Anterior cingulate cortex (tissue), 58 donors: ENCODE results near the gene MAP4K5.
A peak's percentile ranks its signal among the peaks of the same experiment; 100 is the strongest.
"Not testable (repeated sequence)": the region's sequence is repeated elsewhere in the genome, so short reads cannot be mapped to it uniquely, and the experiment has no call there.

Experiments
- DNase-seq, 58 donors: peaks; one replicate each; lab custom pipeline; 2025; lab: John Stamatoyannopoulos, UW

MAP4K5 gene

DNA sequence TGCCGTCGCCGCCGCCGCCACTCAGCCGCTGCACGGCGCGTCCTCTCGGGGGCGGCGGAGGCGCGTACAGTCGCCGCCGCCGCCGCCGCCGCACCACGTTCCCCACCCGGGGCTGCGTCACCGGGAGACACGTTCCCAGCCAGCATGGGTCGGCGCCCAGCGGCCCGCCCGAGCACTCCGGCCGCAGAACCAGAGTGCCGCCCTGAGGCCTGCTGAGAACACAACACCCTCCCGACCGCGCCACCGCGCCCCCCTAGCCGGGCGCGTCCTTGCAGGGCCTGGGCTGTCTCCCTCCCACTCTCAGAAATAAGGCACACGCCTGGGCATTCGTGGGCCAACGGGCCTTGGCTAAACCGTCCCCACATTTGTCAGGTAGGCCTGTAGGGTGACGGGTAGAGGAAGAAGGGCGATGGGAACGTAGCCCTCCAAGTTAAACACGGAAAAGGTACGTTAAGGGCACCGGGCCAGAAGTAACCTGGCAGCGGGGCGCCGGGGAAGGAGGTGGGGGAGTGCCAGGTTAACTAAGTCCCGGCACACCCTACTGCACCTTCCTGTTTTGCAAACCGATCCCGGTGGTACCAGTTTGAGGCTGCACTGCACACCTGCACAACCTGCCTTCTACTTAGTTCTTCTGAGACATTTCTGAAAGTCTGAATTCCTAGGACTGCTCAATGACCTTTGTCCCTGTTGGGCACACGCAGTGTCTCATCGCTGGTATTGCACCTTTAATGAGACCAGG lies at the start of gene MAP4K5:
Gene MAP4K5 (minus strand): TSS at position 68 of the 739 bp plus-strand sequence. CDS start 520 bp downstream, outside the sequence.
- DNase-seq: peak; percentile 36 to 94 (median 86)

DNA sequence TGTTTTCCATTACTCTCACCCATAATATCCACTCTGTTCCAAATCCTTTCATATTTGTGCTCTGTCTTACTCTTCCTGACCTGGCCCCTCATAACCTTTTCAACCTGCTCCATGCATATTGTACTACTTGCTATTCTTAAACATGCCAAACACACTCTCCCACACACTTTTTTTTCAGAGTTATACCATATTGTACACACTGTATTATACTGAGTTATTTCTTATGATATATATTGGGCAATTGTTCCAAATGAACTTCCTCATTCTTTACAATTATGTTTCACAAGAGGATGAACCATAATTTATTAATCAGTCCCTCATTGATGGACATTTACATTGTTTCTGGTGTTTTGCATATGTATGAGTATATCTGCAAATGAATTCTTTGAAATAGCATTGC lies 46.1 kb upstream of the MAP4K5 start:
- DNase-seq: no peak

DNA sequence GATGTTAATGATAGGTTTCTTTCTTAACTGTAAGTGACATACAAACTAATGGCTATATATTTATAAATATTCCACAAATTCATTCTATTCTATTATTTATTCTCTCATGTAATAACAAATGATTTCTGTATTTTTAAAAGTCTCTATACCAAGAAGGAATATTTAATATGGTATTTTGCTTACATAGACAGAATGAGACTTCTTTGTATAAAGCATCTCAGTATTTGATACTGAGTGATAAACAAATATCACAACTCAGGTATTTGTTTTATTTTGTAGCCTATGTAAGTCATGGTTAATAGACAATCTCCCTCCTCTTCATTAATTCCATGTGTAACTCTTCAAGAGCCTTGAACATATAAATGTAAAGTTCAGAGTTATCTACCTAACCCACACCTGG lies 45.6 kb upstream of the MAP4K5 start:
- DNase-seq: no peak

DNA sequence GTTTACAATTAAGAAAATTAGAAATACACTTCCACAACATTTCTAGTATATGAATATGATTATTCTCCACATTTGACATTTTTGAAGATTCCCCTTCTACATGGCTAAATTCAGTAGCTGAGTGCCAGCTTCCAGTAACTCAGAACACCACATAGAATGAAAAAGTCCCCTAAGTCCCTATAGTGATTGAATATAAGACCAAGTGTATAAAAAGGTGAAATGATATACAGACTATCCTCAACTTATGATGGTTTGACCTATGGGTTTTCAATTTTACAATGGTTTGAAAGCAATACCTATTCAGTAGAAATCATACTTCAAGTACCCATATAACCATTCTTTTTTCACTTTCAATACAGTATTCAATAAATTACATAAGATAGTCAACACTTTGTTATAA lies 43.4 kb upstream of the MAP4K5 start:
- no peak for DNase-seq

DNA sequence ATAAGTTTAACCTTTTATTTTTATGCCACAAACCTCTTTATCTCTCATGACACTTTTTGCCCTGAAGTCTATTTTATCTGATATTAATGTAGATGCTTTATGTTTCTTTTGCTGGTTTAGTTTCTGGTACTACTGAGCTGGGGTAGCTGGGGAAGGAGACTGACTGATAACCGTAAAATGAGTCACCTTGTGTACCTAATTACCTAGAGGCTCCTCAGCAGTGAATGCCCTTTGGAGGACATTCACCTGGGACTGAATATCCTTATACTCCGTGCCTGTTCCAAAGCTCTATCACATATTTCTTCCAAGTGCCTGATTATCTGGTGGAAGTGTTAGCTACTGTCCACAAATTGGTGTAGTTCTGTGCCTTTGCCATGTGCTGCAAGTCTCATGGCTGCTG lies 41.5 kb upstream of the MAP4K5 start:
- DNase-seq: no peak

DNA sequence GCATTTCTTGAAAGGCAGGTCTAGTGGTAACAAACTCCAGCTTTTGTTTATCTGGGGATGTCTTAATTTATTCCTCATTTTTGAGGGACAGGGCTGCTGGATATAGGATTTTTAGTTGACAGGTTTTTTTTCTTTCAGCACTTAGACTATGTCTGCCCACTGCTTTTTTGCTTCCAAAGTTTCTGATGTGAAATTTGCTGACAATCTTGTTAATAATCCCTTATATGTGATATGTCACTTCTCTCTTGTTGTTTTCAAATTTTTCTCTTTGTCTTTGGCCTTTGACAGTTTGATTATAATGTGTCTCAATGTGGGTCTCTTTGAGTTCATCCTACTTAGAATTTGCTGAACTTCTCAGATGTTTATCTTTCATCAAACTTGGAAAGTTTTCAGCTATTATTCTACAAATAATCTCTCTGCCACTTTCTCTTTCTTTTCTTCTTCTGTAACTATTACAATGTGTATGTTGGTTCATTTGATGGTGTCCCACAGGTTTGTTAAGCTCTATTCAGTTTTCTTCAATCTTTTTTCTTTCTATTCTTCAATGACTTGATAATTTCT lies 37.4 kb upstream of the MAP4K5 start:
- DNase-seq: no peak

DNA sequence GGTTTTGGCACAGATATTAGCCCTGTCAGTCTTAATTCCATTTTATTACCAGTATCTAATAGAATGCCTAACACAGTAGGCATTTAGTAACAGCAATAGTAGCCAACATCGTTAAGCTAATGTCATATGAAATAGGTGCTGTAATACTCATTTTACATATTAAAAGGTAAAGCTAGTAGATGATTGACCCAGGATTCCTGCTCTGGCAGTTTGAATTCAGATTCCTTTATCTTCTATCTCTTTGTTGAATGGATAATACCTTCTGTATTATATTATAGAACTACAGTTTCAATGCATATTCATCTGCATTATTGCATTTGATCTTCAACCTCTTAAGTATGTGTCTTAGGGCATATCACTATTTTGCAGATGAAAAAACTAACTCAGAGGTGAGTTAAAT lies 30.5 kb upstream of the MAP4K5 start:
- no peak for DNase-seq

DNA sequence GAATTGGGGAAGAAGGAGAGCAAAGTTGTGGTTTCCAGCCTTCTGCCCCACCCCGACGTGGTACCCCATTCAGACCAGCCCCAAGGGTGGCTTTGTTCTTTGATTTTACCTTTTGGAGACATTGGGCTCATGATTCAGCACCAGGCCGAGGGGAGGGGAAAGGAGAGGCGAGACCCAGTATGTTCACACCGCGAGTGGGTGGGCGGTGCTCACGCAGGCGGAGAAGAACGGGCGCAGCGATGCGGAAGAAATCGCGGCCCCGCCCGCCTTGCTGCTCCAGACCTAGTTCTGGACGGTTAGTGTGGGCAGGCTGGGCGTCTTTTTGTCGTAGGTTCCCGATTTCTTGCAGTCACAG lies 28.5 kb upstream of the MAP4K5 start:
- peak; percentile 26 to 90 (median 76) for DNase-seq

DNA sequence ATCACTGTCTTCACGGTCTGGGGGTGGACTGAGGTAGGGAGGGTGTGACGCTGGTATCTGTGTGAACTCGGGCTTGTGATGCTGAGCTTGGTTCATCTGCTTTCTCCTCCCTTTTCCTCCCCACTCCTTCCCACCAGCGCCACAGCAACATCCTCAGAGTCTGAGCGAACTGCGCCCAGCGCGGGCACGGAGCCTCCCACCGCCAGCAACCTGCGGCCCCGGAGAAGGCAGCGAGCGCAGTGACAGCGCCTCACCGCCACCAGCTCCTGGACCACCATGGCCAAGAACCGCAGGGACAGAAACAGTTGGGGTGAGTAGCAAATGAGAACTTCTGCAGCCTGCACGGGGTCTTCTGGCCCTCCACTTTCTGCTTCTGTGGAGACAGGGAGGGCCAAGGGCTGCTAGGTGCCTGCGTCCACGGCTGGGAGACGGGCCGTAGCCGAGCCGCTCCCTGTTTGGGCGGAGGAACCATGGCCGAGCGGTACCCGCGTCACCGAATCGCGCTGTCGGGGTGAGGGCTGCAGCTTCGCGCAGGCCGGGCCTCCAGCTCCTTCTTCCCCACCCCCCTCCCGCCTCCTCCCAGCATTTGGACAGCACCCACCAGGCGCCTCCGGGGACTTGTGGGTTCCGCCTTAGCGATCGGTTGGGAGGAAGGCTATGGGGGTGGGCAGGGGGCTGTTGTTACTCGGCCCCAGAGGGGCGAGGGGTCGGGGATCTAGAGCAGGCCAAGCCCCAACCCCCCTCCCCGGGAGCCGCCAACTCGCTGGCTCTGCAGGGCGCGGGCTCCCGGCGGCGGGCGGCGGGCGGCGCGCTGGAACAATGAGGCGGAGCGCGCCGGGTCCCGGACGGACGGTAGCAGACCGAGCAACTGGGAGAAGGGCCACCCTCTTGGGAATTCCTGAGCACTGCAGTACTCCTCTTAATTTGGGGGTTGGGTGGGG lies 27.9 kb upstream of the MAP4K5 start, which contains the start of gene ATL1:
Gene ATL1 (plus strand): TSS at position 156 of the 941 bp plus-strand sequence. CDS start 121 bp downstream, at position 277.
- DNase-seq: peak in 57 of 58 donors; percentile 40 to 92 (median 77)

DNA sequence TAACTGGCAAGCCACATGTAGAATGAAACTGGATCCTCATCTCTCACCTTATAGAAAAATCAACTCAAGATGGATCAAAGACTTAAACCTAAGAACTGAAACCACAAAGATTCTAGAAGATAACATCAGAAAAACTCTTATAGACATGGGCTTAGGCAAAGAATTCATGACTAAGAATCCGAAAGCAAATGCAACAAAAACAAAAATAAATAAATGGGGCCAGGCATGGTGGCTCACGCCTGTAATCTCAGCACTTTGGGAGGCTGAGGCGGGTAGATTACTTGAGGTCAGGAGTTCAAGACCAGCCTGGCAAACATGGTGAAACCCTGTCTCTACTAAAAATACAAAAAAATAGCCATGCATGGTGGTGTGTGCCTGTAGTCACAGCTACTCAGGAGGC lies 20.4 kb upstream of the MAP4K5 start:
- not testable (repeated sequence) for DNase-seq

DNA sequence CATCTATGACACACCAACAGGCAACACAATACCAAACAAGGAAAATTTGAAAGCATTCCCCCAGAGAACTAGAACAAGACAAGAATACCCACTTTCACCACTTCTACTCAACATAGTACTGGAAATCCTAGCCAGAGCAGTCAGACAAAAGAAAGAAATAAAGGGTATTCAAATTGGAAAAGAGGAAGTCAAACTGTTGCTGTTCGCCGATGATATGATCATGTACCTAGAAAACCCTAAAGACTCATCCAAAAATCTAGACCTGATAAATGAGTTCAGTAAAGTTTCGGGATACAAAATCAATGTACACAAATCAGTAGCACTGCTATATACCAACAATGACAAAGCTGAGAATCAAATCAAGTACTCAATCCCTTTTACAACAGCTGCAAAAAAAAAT lies 19.5 kb upstream of the MAP4K5 start:
- no peak for DNase-seq

DNA sequence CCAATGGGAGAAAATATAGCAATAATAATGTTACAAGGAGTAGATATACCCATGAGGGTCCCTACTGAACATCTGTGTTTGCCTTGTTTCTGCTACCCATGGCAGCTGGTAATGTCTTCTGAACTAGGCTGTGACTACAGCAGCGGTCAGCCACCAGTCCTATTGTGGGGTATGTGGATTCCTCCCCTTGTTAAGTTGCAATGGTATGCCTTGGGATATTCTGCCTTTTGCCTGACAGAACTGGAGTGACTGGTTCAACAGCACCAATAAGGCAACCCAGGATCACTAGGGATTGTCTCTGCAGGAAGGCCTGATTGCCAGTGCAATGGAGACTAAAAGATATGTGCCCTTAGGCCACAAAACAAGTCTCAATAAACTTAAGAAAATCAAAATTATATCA lies 17.9 kb upstream of the MAP4K5 start:
- no peak for DNase-seq

DNA sequence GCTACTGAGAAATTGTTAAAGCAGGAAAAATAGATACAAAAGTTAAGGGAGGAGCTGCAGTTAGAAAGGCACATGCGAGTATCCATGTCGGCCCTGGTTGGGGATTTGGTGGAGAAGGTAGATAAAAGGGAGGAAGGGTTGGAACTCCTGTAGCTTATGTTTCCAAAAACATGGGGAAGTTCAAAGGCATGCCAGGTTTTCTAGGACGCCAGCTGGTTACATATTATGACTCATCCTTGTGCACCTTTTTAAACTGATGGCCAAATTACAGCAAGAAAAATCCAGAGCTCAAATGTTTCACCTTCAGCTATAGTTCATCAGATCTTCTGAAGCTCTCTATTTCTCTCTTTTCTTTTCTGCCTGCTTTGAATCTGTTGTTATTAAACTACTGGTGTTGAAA lies 13.2 kb upstream of the MAP4K5 start:
- no peak for DNase-seq

DNA sequence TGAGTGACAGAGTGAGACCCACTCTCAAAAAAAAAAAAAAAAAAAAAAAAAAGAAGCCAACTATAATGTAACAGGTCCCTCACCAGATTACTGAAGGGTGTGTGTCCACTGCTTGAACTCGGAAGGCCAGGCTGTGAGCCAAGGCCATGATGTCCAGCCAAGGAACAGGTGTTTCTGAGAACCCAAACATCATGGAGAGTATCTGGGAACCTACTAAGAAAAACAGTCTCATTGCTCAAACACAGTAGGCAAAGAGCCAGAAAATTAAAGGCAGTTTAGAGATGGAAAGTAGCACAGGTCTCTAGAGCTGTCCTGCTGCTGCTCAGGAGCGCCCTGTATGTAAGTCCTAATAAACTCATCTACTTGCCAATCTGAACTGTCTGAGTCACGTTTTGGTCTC lies 12.5 kb upstream of the MAP4K5 start:
- no peak for DNase-seq

DNA sequence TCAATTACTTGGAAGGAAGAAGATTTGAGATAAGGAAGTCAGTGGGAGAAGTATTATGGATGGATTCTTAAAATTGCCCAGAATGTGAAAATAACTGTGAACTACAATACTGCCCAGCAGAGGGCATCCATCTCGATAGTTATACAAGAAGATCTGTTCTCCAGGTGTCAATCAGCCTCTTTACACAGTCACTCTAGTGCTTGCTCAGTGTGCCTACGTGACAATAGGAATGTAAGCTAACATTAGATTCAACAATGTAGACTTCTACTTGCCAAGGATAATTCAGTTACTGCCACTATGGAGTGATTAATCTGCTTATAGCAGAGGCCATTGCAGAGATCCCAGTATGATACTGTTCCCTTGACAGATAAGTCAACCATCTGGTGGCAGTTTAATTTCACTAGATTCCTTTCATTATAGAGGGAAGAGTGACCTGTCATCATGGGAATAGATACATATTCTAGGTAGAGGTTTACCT lies 10.6 kb upstream of the MAP4K5 start:
- peak in 6 of 58 donors; percentile 3 to 32 (median 11) for DNase-seq

DNA sequence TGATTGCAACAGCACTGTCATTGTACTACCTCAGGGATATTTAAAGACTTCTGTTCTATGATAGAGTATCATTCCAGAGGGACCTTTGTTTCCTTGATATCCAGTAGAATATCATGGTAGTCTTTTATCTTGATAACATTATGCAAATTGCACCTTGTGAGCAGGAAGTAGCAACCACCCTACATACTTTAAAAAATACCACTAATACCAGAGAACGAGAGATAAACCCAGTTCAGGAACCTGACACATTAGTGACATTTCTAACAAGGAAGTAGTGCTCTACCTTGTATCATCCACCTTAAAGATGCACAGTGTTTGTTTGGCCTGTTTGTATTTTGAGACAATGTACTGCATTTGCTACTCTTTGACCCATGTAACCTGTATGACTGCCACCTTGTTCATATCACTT lies 8.8 kb upstream of the MAP4K5 start:
- DNase-seq: no peak

DNA sequence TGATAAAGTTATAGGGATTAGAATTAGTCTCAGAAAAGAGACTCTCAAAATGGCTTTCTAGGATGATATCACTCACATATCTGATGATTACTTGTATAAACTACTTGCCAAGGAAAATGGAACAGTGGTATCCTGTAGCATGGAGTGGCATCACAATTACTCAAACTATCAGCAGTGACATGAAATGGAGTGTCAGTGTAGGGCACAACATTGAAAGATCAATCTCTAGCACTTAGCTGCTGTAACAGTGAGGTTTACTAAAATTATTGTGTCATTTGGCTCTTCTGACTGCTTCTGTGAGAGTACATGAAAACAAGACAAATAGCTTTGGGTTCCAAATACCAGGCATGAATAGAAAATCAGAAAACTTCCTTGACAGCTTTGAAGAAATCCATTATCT lies 6.7 kb upstream of the MAP4K5 start:
- DNase-seq: no peak

DNA sequence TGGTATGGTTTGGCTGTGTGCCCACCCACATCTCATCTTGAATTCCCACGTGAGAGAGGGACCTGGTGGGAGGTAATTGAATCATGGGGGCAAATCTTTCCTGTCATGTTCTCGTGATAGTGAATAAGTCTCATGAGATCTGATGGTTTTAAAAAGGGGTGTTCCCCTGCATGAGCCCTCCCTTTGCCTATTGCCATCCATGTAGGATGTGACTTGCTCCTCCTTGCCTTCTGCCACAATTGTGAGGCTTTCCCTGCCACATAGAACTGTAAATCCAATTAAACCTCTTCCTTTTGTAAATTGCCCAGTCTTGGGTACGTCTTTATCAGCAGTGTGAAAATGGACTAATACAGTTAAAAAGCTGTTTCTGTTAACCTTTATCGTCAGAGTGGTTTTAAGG lies 5.7 kb upstream of the MAP4K5 start:
- DNase-seq: not testable (repeated sequence)

DNA sequence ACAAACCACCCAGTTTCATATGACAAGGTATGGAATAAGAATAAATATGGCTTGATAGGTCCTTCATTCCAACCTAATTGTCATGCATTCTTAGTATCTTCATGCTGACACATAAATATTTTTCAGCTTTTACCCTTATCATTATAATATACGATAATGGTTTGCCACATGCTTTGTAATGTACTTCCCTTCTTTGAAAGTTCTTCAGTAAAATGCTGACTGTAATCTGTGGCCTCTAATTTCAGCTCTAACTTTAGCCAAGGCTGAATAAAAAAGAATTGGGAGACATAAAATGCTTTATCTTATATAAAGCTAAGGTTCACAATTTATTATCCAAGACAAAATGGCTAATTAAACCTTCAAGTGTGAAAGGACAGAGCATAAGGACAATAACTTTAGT lies 2.6 kb upstream of the MAP4K5 start:
- no peak for DNase-seq

DNA sequence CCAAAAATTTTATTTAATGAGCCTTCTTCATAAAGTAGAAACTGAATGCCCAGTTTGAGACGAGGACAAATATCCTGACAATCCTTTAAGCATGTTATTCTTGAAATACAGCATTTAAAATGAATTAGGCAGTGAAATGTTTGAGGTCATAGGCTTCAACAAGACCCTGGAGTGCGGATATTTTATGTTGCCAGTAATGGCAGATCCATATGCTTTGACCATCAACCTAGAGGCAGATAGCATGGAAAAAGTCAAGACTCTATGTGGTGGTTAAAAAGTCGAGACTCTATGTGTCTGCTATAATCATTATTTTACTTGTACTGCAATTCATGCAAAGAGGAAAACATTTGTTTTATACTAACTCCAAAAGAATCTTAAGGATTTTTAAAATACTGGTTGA lies 2.0 kb upstream of the MAP4K5 start:
- DNase-seq: no peak

DNA sequence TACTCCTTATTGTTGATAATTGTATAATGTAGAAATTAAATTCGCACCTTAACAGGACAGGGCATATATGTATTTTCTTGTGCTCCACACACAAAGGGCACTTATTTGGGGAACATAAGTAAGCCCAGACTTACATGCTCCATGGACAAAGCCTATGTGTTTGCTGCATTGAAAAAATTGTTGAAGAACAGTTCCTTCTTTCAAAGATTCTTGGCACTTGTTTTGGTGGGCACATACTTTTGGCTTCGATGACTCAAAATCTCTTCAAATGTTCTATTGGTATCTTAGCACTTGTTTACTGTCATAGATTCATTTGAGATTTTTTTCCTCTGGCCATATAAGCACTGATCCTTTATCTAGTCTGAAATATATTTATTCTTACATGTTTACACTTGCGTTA lies 1.4 kb upstream of the MAP4K5 start:
- DNase-seq: peak in 6 of 58 donors; percentile 7 to 73 (median 32)
